Jurkat, Clone E6-1 (cell line): ENCODE results near the gene PIANP.
"Not testable (repeated sequence)": the region's sequence is repeated elsewhere in the genome, so short reads cannot be mapped to it uniquely, and the experiment has no call there.

ENCODE experiments used
- DNase-seq: peaks from one replicate; pipeline ENCODE4 v3.0.0-alpha.2; 2011; ENCODE audit warnings: low read depth, low spot score
- H3K4me3 ChIP-seq: 2 replicates; pipeline ENCODE4 v1.5.1; 2011; ENCODE audit warnings: mild to moderate bottlenecking, low read length, control low read depth, moderate library complexity

PIANP gene

GRCh38 chr12:6716031-6716873 lies 15.6 kb upstream of the PIANP start:
- DNase-seq, H3K4me3 ChIP-seq: not testable (repeated sequence)

GRCh38 chr12:6708960-6709394 lies 8.4 kb upstream of the PIANP start:
- H3K4me3 ChIP-seq, result no peak overlapping the region
- peak; percentile 48 for DNase-seq

- not testable (repeated sequence) for DNase-seq, H3K4me3 ChIP-seq
These were observed 7.7 kb upstream of the PIANP start for GRCh38 chr12:6708351-6708750.

GRCh38 chr12:6703631-6704030 lies 3.0 kb upstream of the PIANP start:
- DNase-seq, result no peak

GRCh38 chr12:6701078-6701768 lies 608 bp upstream of the PIANP start:
- H3K4me3 ChIP-seq, result peak overlapping the region; percentile 33
- no peak for DNase-seq

More at GRCh38 chr12:6703631-6704030, 3.0 kb upstream of the PIANP start:
- no peak overlapping the region for H3K4me3 ChIP-seq

- no peak for DNase-seq
- peak overlapping the region; percentile 39 for H3K4me3 ChIP-seq
These were observed 498 bp downstream of the PIANP start for GRCh38 chr12:6699989-6700645.

- no peak for DNase-seq
- no peak overlapping the region for H3K4me3 ChIP-seq
These were observed 1.2 kb downstream of the PIANP start for GRCh38 chr12:6699259-6699988.

- DNase-seq, result no peak
- H3K4me3 ChIP-seq, result no peak overlapping the region
These were observed 2.1 kb downstream of the PIANP start for GRCh38 chr12:6698352-6699046.

- H3K4me3 ChIP-seq, result no peak overlapping the region
- DNase-seq, result no peak
These were observed 2.8 kb downstream of the PIANP start for GRCh38 chr12:6697584-6698351.

GRCh38 chr12:6696690-6697583 lies 3.7 kb downstream of the PIANP start:
- no peak for DNase-seq
- no peak overlapping the region for H3K4me3 ChIP-seq

- no peak overlapping the region for H3K4me3 ChIP-seq
These were observed 5.1 kb downstream of the PIANP start for GRCh38 chr12:6695313-6696045.

GRCh38 chr12:6694701-6695100 lies 5.9 kb downstream of the PIANP start:
- DNase-seq, result no peak
- no peak overlapping the region for H3K4me3 ChIP-seq

More at GRCh38 chr12:6695313-6696045, 5.1 kb downstream of the PIANP start:
- DNase-seq, result no peak

GRCh38 chr12:6693832-6694355 lies 6.7 kb downstream of the PIANP start:
- no peak for DNase-seq

GRCh38 chr12:6692888-6693287 lies 7.7 kb downstream of the PIANP start:
- no peak overlapping the region for H3K4me3 ChIP-seq
- no peak for DNase-seq

More at GRCh38 chr12:6693832-6694355, 6.7 kb downstream of the PIANP start:
- H3K4me3 ChIP-seq, result no peak overlapping the region

GRCh38 chr12:6691473-6691872 lies 9.1 kb downstream of the PIANP start:
- no peak overlapping the region for H3K4me3 ChIP-seq
- DNase-seq, result no peak
